Trophoblast cell (in vitro differentiated cells and primary cell): ENCODE data around the gene RTKN.
A peak's percentile ranks its signal among the peaks of the same experiment; 100 is the strongest.
"Not testable (repeated sequence)": the region's sequence is repeated elsewhere in the genome, so short reads cannot be mapped to it uniquely, and the experiment has no call there.

ENCODE experiments used
- DNase-seq, 2 donors: peaks; one replicate each; pipeline ENCODE4 v3.0.0-alpha.2; 2016
- H2AFZ ChIP-seq: 2 replicates; pipeline ENCODE4 v1.6.1; 2013; ENCODE audit warnings: low read length, moderate library complexity, mild to moderate bottlenecking; ENCODE audit not compliant: insufficient read depth, poor library complexity
- H2AK5ac ChIP-seq: 2 replicates; pipeline ENCODE4 v1.6.1; 2013; ENCODE audit warnings: mild to moderate bottlenecking, low read length
- H2BK120ac ChIP-seq: 2 replicates; pipeline ENCODE4 v1.6.1; 2013; ENCODE audit warnings: low read length, mild to moderate bottlenecking, moderate library complexity; ENCODE audit not compliant: insufficient read depth, poor library complexity
- H2BK12ac ChIP-seq: 2 replicates; pipeline ENCODE4 v1.6.1; 2013; ENCODE audit warnings: mild to moderate bottlenecking, low read length, moderate library complexity
- H2BK5ac ChIP-seq: 2 replicates; pipeline ENCODE4 v1.6.1; 2013; ENCODE audit warnings: low read length, low read depth, moderate library complexity, mild to moderate bottlenecking; ENCODE audit not compliant: poor library complexity
- H3K14ac ChIP-seq: 2 replicates; pipeline ENCODE4 v1.6.1; 2013; ENCODE audit warnings: mild to moderate bottlenecking, low read length
- H3K18ac ChIP-seq: 2 replicates; pipeline ENCODE4 v1.6.1; 2013; ENCODE audit warnings: mild to moderate bottlenecking, low read length
- H3K23ac ChIP-seq: 2 replicates; pipeline ENCODE4 v1.6.1; 2013; ENCODE audit warnings: low read length
- H3K27ac ChIP-seq: 2 replicates; pipeline ENCODE4 v1.5.1; 2013; ENCODE audit warnings: low read depth, mild to moderate bottlenecking, inconsistent platforms, low read length, moderate library complexity
- H3K27me3 ChIP-seq: 2 replicates; pipeline ENCODE4 v1.6.1; 2013; ENCODE audit warnings: inconsistent platforms, mild to moderate bottlenecking, low read length, moderate library complexity; ENCODE audit not compliant: insufficient read depth
- H3K36me3 ChIP-seq, 2 experiments: 1 replicate in 1 of 2; 2 replicates in 1 of 2; pipeline ENCODE4 v1.6.1; 2013; ENCODE audit warnings: low read length in 2 of 2, mild to moderate bottlenecking in 2 of 2, moderate library complexity in 1 of 2; ENCODE audit not compliant: insufficient read depth in 2 of 2, control insufficient read depth in 1 of 2
- H3K4ac ChIP-seq: 2 replicates; pipeline ENCODE4 v1.6.1; 2013; ENCODE audit warnings: low read depth, mild to moderate bottlenecking, low read length, moderate library complexity
- H3K4me1 ChIP-seq, 2 experiments: 1 replicate in 1 of 2; 2 replicates in 1 of 2; pipeline ENCODE4 v1.6.1; 2013; ENCODE audit warnings: low read length in 2 of 2, mild to moderate bottlenecking in 2 of 2, moderate library complexity in 1 of 2; ENCODE audit not compliant: insufficient read depth in 2 of 2, control insufficient read depth in 1 of 2
- H3K4me2 ChIP-seq: 2 replicates; pipeline ENCODE4 v1.6.1; 2013; ENCODE audit warnings: inconsistent platforms, mild to moderate bottlenecking, low read length, moderate library complexity
- H3K4me3 ChIP-seq: 2 replicates; pipeline ENCODE4 v1.5.1; 2013; ENCODE audit warnings: mild to moderate bottlenecking, low read depth, low read length, inconsistent platforms
- H3K79me1 ChIP-seq: one replicate; pipeline ENCODE4 v1.6.1; 2013; ENCODE audit warnings: low read length
- H3K79me2 ChIP-seq: 2 replicates; pipeline ENCODE4 v1.6.1; 2013; ENCODE audit warnings: low read length, mild to moderate bottlenecking; ENCODE audit not compliant: control insufficient read depth, insufficient read depth, poor library complexity
- H3K9ac ChIP-seq: 2 replicates; pipeline ENCODE4 v1.6.1; 2013; ENCODE audit warnings: mild to moderate bottlenecking, low read length
- H3K9me3 ChIP-seq: 2 replicates; pipeline ENCODE4 v1.6.1; 2013; ENCODE audit warnings: low read depth, mild to moderate bottlenecking, control low read depth, inconsistent platforms, low read length; ENCODE audit not compliant: insufficient read depth
- H4K12ac ChIP-seq: 2 replicates; pipeline ENCODE4 v1.6.1; 2013; ENCODE audit warnings: low read depth, mild to moderate bottlenecking, low read length, moderate library complexity
- H4K8ac ChIP-seq: 2 replicates; pipeline ENCODE4 v1.6.1; 2013; ENCODE audit warnings: low read depth, mild to moderate bottlenecking, low read length, moderate library complexity
- H4K91ac ChIP-seq: one replicate; pipeline ENCODE4 v1.6.1; 2013; ENCODE audit warnings: low read depth, mild to moderate bottlenecking, low read length, moderate library complexity
- WGBS: extraction: QIAGEN DNeasy Blood & Tissue Kit; methylation state at CpG from one replicate; pipeline ENCODE4 v1.1.7; 2013; ENCODE audit warnings: missing lambda C conversion rate; ENCODE audit not compliant: insufficient read length, insufficient coverage; ENCODE audit errors: extremely low coverage; 5-methylcytosine and 5-hydroxymethylcytosine counted together

Gene RTKN

GRCh38 chr2:74483675-74484164, 42.0 kb upstream of the RTKN start:
- not testable (repeated sequence) for H3K27ac ChIP-seq, H2AK5ac ChIP-seq, DNase-seq, H3K79me2 ChIP-seq, H3K23ac ChIP-seq, H4K91ac ChIP-seq, H2BK5ac ChIP-seq, H3K14ac ChIP-seq, H3K9ac ChIP-seq, H3K18ac ChIP-seq, H2BK12ac ChIP-seq, H3K4ac ChIP-seq, H2AFZ ChIP-seq, H2BK120ac ChIP-seq, H3K9me3 ChIP-seq, H3K27me3 ChIP-seq, H4K12ac ChIP-seq
- peaks cover 7 to 11% of the 10 kb centered on the region in 2 experiments for H3K36me3 ChIP-seq
- WGBS, result no CpG with 5 or more reads among the region's 19 CpGs
- H3K4me1 ChIP-seq, result peaks cover 9 to 15% of the 10 kb centered on the region in 2 experiments
- H3K79me1 ChIP-seq, result peaks cover 11% of the 10 kb centered on the region
- peak overlapping the region; percentile 56 for H3K4me3 ChIP-seq
- peak overlapping the region; percentile 66 for H3K4me2 ChIP-seq
- peak overlapping the region; percentile 73 for H4K8ac ChIP-seq

- H3K14ac ChIP-seq, result peak within 1 kb of the TSS; percentile 65
- H3K4ac ChIP-seq, result peak within 1 kb of the TSS; percentile 51
- H2BK12ac ChIP-seq, result no peak within 1 kb of the TSS
- WGBS, result no CpG with 5 or more reads among the region's 50 CpGs
- H3K18ac ChIP-seq, result peak within 1 kb of the TSS; percentile 71
- H3K79me2 ChIP-seq, result peaks cover 9% of the 10 kb centered on the region
- H3K9me3 ChIP-seq, result no peaks in the 10 kb centered on the region
- peak within 1 kb of the TSS; percentile 94 for H3K4me3 ChIP-seq
- H3K4me2 ChIP-seq, result peak within 1 kb of the TSS; percentile 66
- peaks cover 9 to 13% of the 10 kb centered on the region in 2 experiments for H3K4me1 ChIP-seq
- peaks cover 9 to 11% of the 10 kb centered on the region in 2 experiments for H3K36me3 ChIP-seq
- peak within 1 kb of the TSS; percentile 55 for H4K12ac ChIP-seq
- peak within 1 kb of the TSS; percentile 89 for H3K9ac ChIP-seq
- H3K27me3 ChIP-seq, result no peaks in the 10 kb centered on the region
- peak within 1 kb of the TSS; percentile 9 for H2AK5ac ChIP-seq
- H3K79me1 ChIP-seq, result peaks cover 11% of the 10 kb centered on the region
- H4K91ac ChIP-seq, result peak within 1 kb of the TSS; percentile 71
- H3K27ac ChIP-seq, result peak within 1 kb of the TSS; percentile 65
- no peak within 1 kb of the TSS for H3K23ac ChIP-seq
- H2BK120ac ChIP-seq, result peak within 1 kb of the TSS; percentile 40
- H2BK5ac ChIP-seq, result peak within 1 kb of the TSS; percentile 73
- peak within 1 kb of the TSS; percentile 80 for H2AFZ ChIP-seq
- peak within 1 kb of the TSS; percentile 82 for H4K8ac ChIP-seq
- peak; percentile 91 to 94 for DNase-seq
These were observed 41.3 kb upstream of the RTKN start, which contains the start of the genes CCDC142 and TTC31 for GRCh38 chr2:74482801-74483674. TSS of gene CCDC142 (minus strand) at chr2:74482998. CDS start at chr2:74482837, 161 bp downstream. TSS of gene TTC31 (plus strand) at chr2:74483081. CDS start at chr2:74483096, 15 bp downstream.

- peak overlapping the region; percentile 66 for H3K4me2 ChIP-seq
- peak overlapping the region; percentile 94 for H3K4me3 ChIP-seq
- no peaks in the 10 kb centered on the region for H3K9me3 ChIP-seq
- peak overlapping the region; percentile 2 for H4K12ac ChIP-seq
- peak overlapping the region; percentile 9 for H2AK5ac ChIP-seq
- peak overlapping the region; percentile 78 for H2AFZ ChIP-seq
- DNase-seq, result peak; percentile 36 to 60
- WGBS, result no CpG with 5 or more reads among the region's 80 CpGs
- peaks cover 13 to 14% of the 10 kb centered on the region in 2 experiments for H3K36me3 ChIP-seq
- peak overlapping the region; percentile 34 for H4K91ac ChIP-seq
- peak overlapping the region; percentile 89 for H3K9ac ChIP-seq
- peaks cover 11% of the 10 kb centered on the region for H3K79me1 ChIP-seq
- H3K27ac ChIP-seq, result peak overlapping the region; percentile 65
- peaks cover 9 to 10% of the 10 kb centered on the region in 2 experiments for H3K4me1 ChIP-seq
- H2BK12ac ChIP-seq, result no peak overlapping the region
- H3K14ac ChIP-seq, result peak overlapping the region; percentile 34
- H4K8ac ChIP-seq, result peak overlapping the region; percentile 71
- no peak overlapping the region for H2BK5ac ChIP-seq
- H2BK120ac ChIP-seq, result peak overlapping the region; percentile 40
- H3K4ac ChIP-seq, result peak overlapping the region; percentile 51
- H3K79me2 ChIP-seq, result peaks cover 9% of the 10 kb centered on the region
- H3K23ac ChIP-seq, result no peak overlapping the region
- peak overlapping the region; percentile 54 for H3K18ac ChIP-seq
- H3K27me3 ChIP-seq, result no peaks in the 10 kb centered on the region
These were observed 40.4 kb upstream of the RTKN start for GRCh38 chr2:74481961-74482800.

GRCh38 chr2:74481431-74481830, 39.7 kb upstream of the RTKN start:
- peaks cover 9 to 10% of the 10 kb centered on the region in 2 experiments for H3K4me1 ChIP-seq
- peak overlapping the region; percentile 51 for H3K4ac ChIP-seq
- H3K4me3 ChIP-seq, result no peak overlapping the region
- H2BK12ac ChIP-seq, result no peak overlapping the region
- peak overlapping the region; percentile 71 for H4K8ac ChIP-seq
- no peaks in the 10 kb centered on the region for H3K9me3 ChIP-seq
- peak overlapping the region; percentile 89 for H3K9ac ChIP-seq
- peak overlapping the region; percentile 1 for H4K12ac ChIP-seq
- peaks cover 12 to 14% of the 10 kb centered on the region in 2 experiments for H3K36me3 ChIP-seq
- no peak overlapping the region for H2AK5ac ChIP-seq
- DNase-seq, result no peak
- H3K79me1 ChIP-seq, result peaks cover 11% of the 10 kb centered on the region
- no peak overlapping the region for H2AFZ ChIP-seq
- peak overlapping the region; percentile 21 for H3K18ac ChIP-seq
- no peaks in the 10 kb centered on the region for H3K27me3 ChIP-seq
- H2BK120ac ChIP-seq, result no peak overlapping the region
- no peak overlapping the region for H2BK5ac ChIP-seq
- H3K27ac ChIP-seq, result no peak overlapping the region
- H3K4me2 ChIP-seq, result peak overlapping the region; percentile 66
- WGBS, result no CpG with 5 or more reads among the region's 3 CpGs
- no peak overlapping the region for H4K91ac ChIP-seq
- H3K23ac ChIP-seq, result no peak overlapping the region
- H3K79me2 ChIP-seq, result peaks cover 9% of the 10 kb centered on the region
- no peak overlapping the region for H3K14ac ChIP-seq
